ENCODE results near the gene ADCY10. TPM values are rescaled to one million over a fixed set of nuclear protein-coding genes. Genes with fewer than 3 reads are reported as not detected.
A peak's percentile ranks its signal among the peaks of the same experiment; 100 is the strongest.

ADCY10 gene
- total RNA-seq, 8 experiments from 2014 or later = 0.04 to 1.3 (median 0.60) TPM; not detected in 1

DNA sequence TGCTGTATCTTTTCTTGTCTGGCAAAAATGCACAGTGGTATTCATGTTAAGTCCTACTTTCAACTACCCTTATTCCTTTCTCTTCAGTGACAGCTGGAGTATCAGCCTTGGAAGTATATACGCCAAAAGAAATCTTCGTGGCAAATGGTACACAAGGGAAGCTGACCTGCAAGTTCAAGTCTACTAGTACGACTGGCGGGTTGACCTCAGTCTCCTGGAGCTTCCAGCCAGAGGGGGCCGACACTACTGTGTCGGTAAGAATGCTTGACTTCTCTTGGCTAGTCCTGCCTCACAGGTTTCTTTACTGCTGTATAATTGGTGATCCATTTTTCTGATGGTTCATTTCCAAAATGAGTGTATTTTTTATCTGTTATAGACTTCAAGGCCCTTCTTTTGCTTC, 148.4 kb downstream of the ADCY10 start:
- Histone ChIP-seq H3K27ac (no peak overlapping the region), H3K4me1 (replicated peaks in 1 of 2) (peaks cover 0 to 1% of the 10 kb centered on the region in 2 donors), H3K4me3 (no peak overlapping the region)
- ATAC-seq (replicated peaks in 6 of 8) = no peak
- in situ Hi-C loops (cut with MboI; ENCODE audit: low pct_unique_long_range_greater_than_20kb in 2 of 9, low sequenced_read_pairs in 9 of 9, unreplicated experiment in 9 of 9) = no loop called here
- WGBS, 10 experiments = 89 to 100% (median 97%) methylated on average over 2 to 6 of the region's 6 CpGs; no CpG with 5 or more reads in 1 of the 10 experiments

GRCh38 chr1:167764458-167765330, 149.2 kb downstream of the ADCY10 start:
- in situ Hi-C loops (cut with MboI; ENCODE audit: low pct_unique_long_range_greater_than_20kb in 2 of 9, low sequenced_read_pairs in 9 of 9, unreplicated experiment in 9 of 9) = no loop called here
- H3K27ac ChIP-seq = no peak overlapping the region
- H3K4me3 ChIP-seq = no peak overlapping the region
- ATAC-seq (replicated peaks in 6 of 8) = no peak
- H3K4me1 ChIP-seq (replicated peaks in 1 of 2) = peaks cover 0 to 2% of the 10 kb centered on the region in 2 donors
- 70 to 100% (median 93%) methylated on average over 1 to 5 of the region's 5 CpGs for WGBS, 10 experiments

GRCh38 chr1:167763525-167764220, 150.3 kb downstream of the ADCY10 start:
- ATAC-seq (replicated peaks in 6 of 8) = peak in 1 of 8 experiments; percentile 60

DNA sequence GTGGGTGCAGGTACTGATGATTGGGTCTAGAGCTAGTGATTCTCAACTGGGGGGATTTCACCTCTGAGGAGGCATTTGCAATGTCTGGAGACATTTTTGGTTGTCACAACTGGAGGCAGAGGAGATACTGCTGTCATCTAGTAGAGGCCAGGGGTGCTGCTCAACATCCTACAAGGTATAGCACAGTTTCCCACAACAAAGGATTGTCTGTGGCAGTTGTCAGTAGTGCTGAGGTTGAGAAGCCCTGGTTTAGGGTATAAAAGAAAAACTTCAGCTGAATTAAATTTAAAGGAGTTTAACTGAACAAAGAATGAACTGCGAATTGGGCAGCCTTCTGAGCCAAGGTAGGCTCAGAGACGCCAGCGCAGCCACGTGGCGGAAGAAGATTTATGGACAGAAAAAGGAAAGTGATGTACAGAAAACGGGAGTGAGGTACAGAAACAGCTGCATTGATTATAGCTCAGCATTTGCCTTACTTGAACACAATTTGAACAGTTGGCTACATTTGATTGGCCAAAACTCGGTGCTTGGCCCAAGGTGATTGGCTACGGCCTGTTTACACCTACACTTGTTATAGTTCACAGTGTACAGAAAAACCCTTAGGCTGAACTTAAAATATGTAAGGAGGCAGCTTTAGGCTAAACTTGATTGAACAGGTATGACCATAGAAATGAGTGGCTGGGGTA, 151.7 kb downstream of the ADCY10 start:
- no peak for ATAC-seq (replicated peaks in 6 of 8)
- H3K4me1 ChIP-seq (replicated peaks in 1 of 2) = peaks cover 0 to 2% of the 10 kb centered on the region in 2 donors
- no peak overlapping the region for H3K27ac ChIP-seq
- 83 to 100% (median 94%) methylated on average over 2 to 8 of the region's 8 CpGs; no CpG with 5 or more reads in 1 of the 10 experiments for WGBS, 10 experiments
- in situ Hi-C loops (cut with MboI; ENCODE audit: low pct_unique_long_range_greater_than_20kb in 2 of 9, low sequenced_read_pairs in 9 of 9, unreplicated experiment in 9 of 9) = no loop called here
- no peak overlapping the region for H3K4me3 ChIP-seq

More at GRCh38 chr1:167763525-167764220, 150.3 kb downstream of the ADCY10 start:
- 36 to 82% (median 65%) methylated on average over 3 to 5 of the region's 5 CpGs for WGBS, 10 experiments
- Histone ChIP-seq H3K4me1 (replicated peaks in 1 of 2) (peaks cover 0 to 2% of the 10 kb centered on the region in 2 donors), H3K27ac (no peak overlapping the region), H3K4me3 (no peak overlapping the region)
- in situ Hi-C loops (cut with MboI; ENCODE audit: low pct_unique_long_range_greater_than_20kb in 2 of 9, low sequenced_read_pairs in 9 of 9, unreplicated experiment in 9 of 9) = no loop called here

DNA sequence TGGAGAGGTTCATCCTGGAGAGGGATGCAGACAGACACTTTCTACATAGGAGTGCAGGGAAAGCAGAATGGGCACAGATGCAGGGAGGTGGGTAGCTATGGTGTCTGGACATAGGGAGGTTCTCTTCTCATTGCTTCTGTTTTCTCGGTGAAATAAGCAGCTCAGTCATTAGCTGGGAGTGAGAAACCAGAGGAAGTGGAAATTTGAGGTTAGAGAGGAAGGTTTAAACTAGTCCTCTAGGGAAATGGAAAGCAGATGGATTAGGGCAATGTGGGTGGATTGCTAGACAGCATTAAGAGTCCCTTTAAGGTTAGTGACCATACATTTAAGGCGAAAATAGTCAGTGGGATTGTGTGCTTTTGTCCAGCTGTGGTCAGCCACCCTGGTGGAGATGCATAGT, 152.5 kb downstream of the ADCY10 start:
- ATAC-seq (replicated peaks in 6 of 8) = no peak
- in situ Hi-C loops (cut with MboI; ENCODE audit: low pct_unique_long_range_greater_than_20kb in 2 of 9, low sequenced_read_pairs in 9 of 9, unreplicated experiment in 9 of 9) = no loop called here
- peaks cover 0 to 2% of the 10 kb centered on the region in 2 donors for H3K4me1 ChIP-seq (replicated peaks in 1 of 2)
- H3K4me3 ChIP-seq = no peak overlapping the region
- 0 to 100% (median 50%) methylated on average over 1 to 2 of the region's 2 CpGs; no CpG with 5 or more reads in 3 of the 10 experiments for WGBS, 10 experiments
- H3K27ac ChIP-seq = no peak overlapping the region

Other genes with a start within 250 kb of the ADCY10 start
- 100 to 1,000 TPM in 4 of 8 experiments, 10 to 100 TPM in 4; 34.0 to 146 (median 102) TPM for gene MPZL1, start 192.2 kb downstream of the ADCY10 start, total RNA-seq
- gene DCAF6, start 22.5 kb upstream of the ADCY10 start, total RNA-seq = 10 to 100 TPM; 18.3 to 77.8 (median 33.7) TPM
- gene MPC2, start 22.9 kb upstream of the ADCY10 start, total RNA-seq = 10 to 100 TPM; 23.7 to 55.6 (median 40.6) TPM
- 10 to 100 TPM in 5 of 8 experiments, 1 to 10 TPM in 3; 2.3 to 36.7 (median 16.3) TPM for gene GPR161, start 222.8 kb upstream of the ADCY10 start, total RNA-seq